H1 (cell line): Measurements from ENCODE around the gene COL6A2. TPM values are rescaled to one million over a fixed set of nuclear protein-coding genes. Genes with fewer than 3 reads are reported as not detected.

ENCODE experiments used
- CTCF ChIA-PET: fragments of 300-600 bp; sonication (Branson Sonifier 250); formaldehyde crosslinking; loops from one replicate; lab custom pipeline; 2021; ENCODE audit not compliant: partially characterized antibody; lab: Charles Lee
- POLR2A ChIA-PET: fragments of 300-600 bp; sonication (Branson Sonifier 250); formaldehyde crosslinking; loops from one replicate; lab custom pipeline; 2021; ENCODE audit warnings: inconsistent platforms; ENCODE audit not compliant: partially characterized antibody; lab: Charles Lee
- DNase-seq, 2 experiments: peaks; one replicate each; pipeline versions ENCODE4 v3.0.0 to v3.0.0-alpha.2; 2010 to 2022; ENCODE audit warnings: low spot score in 2 of 2, low read depth in 1 of 2, mixed read lengths in 1 of 2
- FAIRE-seq: peaks from 2 replicates; lab custom pipeline; 2011; peaks lifted over from hg19 to GRCh38; lab: Jason Lieb, UNC
- H2AFZ ChIP-seq: 2 replicates; pipeline ENCODE4 v1.8.1; 2012; ENCODE audit warnings: low read length, inconsistent platforms
- H2AK5ac ChIP-seq: 2 replicates; pipeline ENCODE4 v1.6.1; 2013; ENCODE audit warnings: low read depth, low read length
- H2BK120ac ChIP-seq: replicated peaks from 2 replicates; pipeline ENCODE3; 2013; ENCODE audit warnings: low read depth, low read length, inconsistent platforms
- H2BK12ac ChIP-seq: 2 replicates; pipeline ENCODE4 v1.6.1; 2013; ENCODE audit warnings: low read depth, low read length
- H2BK15ac ChIP-seq: 2 replicates; pipeline ENCODE4 v1.6.1; 2013; ENCODE audit warnings: low read length
- H2BK20ac ChIP-seq: 2 replicates; pipeline ENCODE4 v1.6.1; 2013; ENCODE audit warnings: low read length
- H2BK5ac ChIP-seq: 2 replicates; pipeline ENCODE4 v1.6.1; 2013; ENCODE audit warnings: low read depth, low read length
- H3K14ac ChIP-seq: 2 replicates; pipeline ENCODE4 v1.6.1; 2013; ENCODE audit warnings: inconsistent platforms; ENCODE audit not compliant: insufficient read length
- H3K18ac ChIP-seq: 2 replicates; pipeline ENCODE4 v1.6.1; 2013; ENCODE audit warnings: low read length; ENCODE audit errors: extremely low read depth
- H3K23ac ChIP-seq: 2 replicates; pipeline ENCODE4 v1.6.1; 2013; ENCODE audit warnings: inconsistent platforms; ENCODE audit not compliant: insufficient read length
- H3K23me2 ChIP-seq: 2 replicates; pipeline ENCODE4 v1.6.1; 2013; ENCODE audit warnings: low read depth, low read length
- H3K27ac ChIP-seq: 2 replicates; pipeline ENCODE4 v1.6.1; 2011; ENCODE audit warnings: low read depth, low read length, inconsistent platforms
- H3K27me3 ChIP-seq, 4 experiments: replicated peaks in 1 of 4; 1 replicate in 1 of 4; 2 replicates in 3 of 4; pipeline versions ENCODE4 v1.6.1 to v1.8.1; 2011 to 2013; ENCODE audit warnings: low read length in 3 of 4, mild to moderate bottlenecking in 3 of 4, inconsistent platforms in 2 of 4, mixed read lengths in 2 of 4, moderate library complexity in 1 of 4; ENCODE audit not compliant: control insufficient read depth in 3 of 4, insufficient read depth in 3 of 4; ENCODE audit errors: extremely low read depth in 1 of 4
- H3K36me3 ChIP-seq, 4 experiments: 2 replicates each; pipeline versions ENCODE4 v1.6.1 to v1.8.1; 2011 to 2013; ENCODE audit warnings: mild to moderate bottlenecking in 4 of 4, low read length in 3 of 4, moderate library complexity in 2 of 4, control low read depth in 1 of 4, inconsistent platforms in 1 of 4; ENCODE audit not compliant: insufficient read depth in 4 of 4, control insufficient read depth in 2 of 4
- H3K4ac ChIP-seq: replicated peaks from 2 replicates; pipeline ENCODE3; 2013; ENCODE audit warnings: low read length, low read depth, mixed read lengths, inconsistent platforms; ENCODE audit not compliant: insufficient read length
- H3K4me1 ChIP-seq, 4 experiments: replicated peaks in 1 of 4; 1 replicate in 1 of 4; 2 replicates in 3 of 4; pipeline versions ENCODE4 v1.6.1 to v1.8.1; 2011 to 2013; ENCODE audit warnings: low read length in 3 of 4, inconsistent platforms in 2 of 4, mixed read lengths in 1 of 4; ENCODE audit not compliant: insufficient read depth in 4 of 4, control insufficient read depth in 3 of 4
- H3K4me2 ChIP-seq, 2 experiments: 2 replicates each; pipeline versions ENCODE4 v1.6.1 to v1.8.1; 2011 to 2013; ENCODE audit warnings: low read depth in 2 of 2, low read length in 2 of 2, control low read depth in 1 of 2, inconsistent platforms in 1 of 2, mild to moderate bottlenecking in 1 of 2; ENCODE audit not compliant: insufficient read depth in 1 of 2
- H3K4me3 ChIP-seq, 4 experiments: fragments of 200-600, 300-600 bp in 1 of 4; sonication (generic), shearing (Covaris generic), sonication (Bioruptor Twin) in 1 of 4; 2 replicates each; pipeline versions ENCODE4 v1.5.1 to v1.8.1; 2011 to 2016; ENCODE audit warnings: low read length in 4 of 4, low read depth in 3 of 4, control low read depth in 2 of 4, inconsistent platforms in 2 of 4, mild to moderate bottlenecking in 2 of 4, mixed read lengths in 1 of 4, moderate library complexity in 1 of 4; ENCODE audit not compliant: insufficient read depth in 2 of 4; ENCODE audit errors: extremely low read depth in 1 of 4
- H3K56ac ChIP-seq: replicated peaks from 2 replicates; pipeline ENCODE3; 2013; ENCODE audit warnings: low read depth, mild to moderate bottlenecking, mixed read lengths, low read length, inconsistent platforms; ENCODE audit not compliant: insufficient read length
- H3K79me1 ChIP-seq: 2 replicates; pipeline ENCODE4 v1.6.1; 2013; ENCODE audit warnings: low read depth, low read length, control low read depth
- H3K79me2 ChIP-seq, 2 experiments: 2 replicates each; pipeline versions ENCODE4 v1.6.1 to v1.8.1; 2012 to 2013; ENCODE audit warnings: low read length in 2 of 2, mild to moderate bottlenecking in 2 of 2, inconsistent platforms in 1 of 2; ENCODE audit not compliant: insufficient read depth in 2 of 2, control insufficient read depth in 1 of 2
- H3K9ac ChIP-seq, 4 experiments: replicated peaks in 1 of 4; 1 replicate in 1 of 4; 2 replicates in 3 of 4; pipeline versions ENCODE4 v1.6.1 to v1.8.1; 2011 to 2013; ENCODE audit warnings: low read depth in 3 of 4, low read length in 3 of 4, control low read depth in 2 of 4, mild to moderate bottlenecking in 2 of 4, moderate library complexity in 2 of 4, inconsistent platforms in 1 of 4; ENCODE audit errors: extremely low read depth in 1 of 4
- H3K9me3 ChIP-seq, 2 experiments: 2 replicates each; pipeline versions ENCODE4 v1.6.1 to v1.8.1; 2012 to 2013; ENCODE audit warnings: mild to moderate bottlenecking in 2 of 2, moderate library complexity in 2 of 2, control low read depth in 1 of 2, inconsistent platforms in 1 of 2, low read depth in 1 of 2, low read length in 1 of 2, mixed read lengths in 1 of 2; ENCODE audit not compliant: insufficient read depth in 2 of 2
- H4K20me1 ChIP-seq, 2 experiments: replicated peaks in 1 of 2; 2 replicates each; pipeline versions ENCODE3 to v1.8.1; 2011 to 2013; ENCODE audit warnings: inconsistent platforms in 2 of 2, low read length in 2 of 2, mild to moderate bottlenecking in 1 of 2; ENCODE audit not compliant: insufficient read depth in 2 of 2, control insufficient read depth in 1 of 2
- H4K5ac ChIP-seq: 2 replicates; pipeline ENCODE4 v1.6.1; 2013; ENCODE audit warnings: low read length, low read depth, mixed read lengths, inconsistent platforms; ENCODE audit not compliant: insufficient read length
- H4K8ac ChIP-seq: 2 replicates; pipeline ENCODE4 v1.8.0; 2013; ENCODE audit warnings: mild to moderate bottlenecking, moderate library complexity, low read length, inconsistent platforms; ENCODE audit not compliant: insufficient read depth; ENCODE audit errors: extremely low read depth
- H4K91ac ChIP-seq: replicated peaks from 2 replicates; pipeline ENCODE3; 2013; ENCODE audit warnings: low read length, mixed read lengths, inconsistent platforms; ENCODE audit not compliant: insufficient read length
- CBX8 ChIP-seq: fragments of 300-800, 300-1000 bp; sonication (generic); IDR thresholded peaks from 2 replicates; pipeline ENCODE4 v1.7.1; 2016; ENCODE audit warnings: low read depth, low read length, borderline replicate concordance
- CHD2 ChIP-seq: IDR thresholded peaks from 2 replicates; pipeline ENCODE4 v1.6.1; 2012; ENCODE audit warnings: low read length, improper control_type of control experiment
- CTBP2 ChIP-seq: IDR thresholded peaks from 2 replicates; pipeline ENCODE4 v1.7.0; 2011; ENCODE audit warnings: borderline replicate concordance, mild to moderate bottlenecking, moderate library complexity, mixed read lengths, low read length; ENCODE audit not compliant: insufficient read depth, insufficient read length
- SP1 ChIP-seq: IDR thresholded peaks from 2 replicates; pipeline ENCODE4 v1.6.1; 2011; ENCODE audit warnings: low read depth, low read length
- SP4 ChIP-seq: IDR thresholded peaks from 2 replicates; pipeline ENCODE4 v1.6.1; 2012; ENCODE audit warnings: low read length, inconsistent platforms
- SUZ12 ChIP-seq: fragments of 200-600 bp; sonication (generic); IDR thresholded peaks from 2 replicates; pipeline ENCODE4 v1.6.1; 2012; ENCODE audit warnings: mild to moderate bottlenecking, inconsistent platforms, low read length, moderate library complexity, mixed read lengths
- WGBS, 2 experiments: shearing (Covaris generic) in 1 of 2; methylation state at CpG; one replicate each; pipeline versions ENCODE4 v1.1.6 to v1.1.7; 2013 to 2015; ENCODE audit warnings: low lambda C conversion rate in 2 of 2, mixed read lengths in 2 of 2, inconsistent platforms in 1 of 2, low coverage in 1 of 2, missing lambda C conversion rate in 1 of 2; ENCODE audit not compliant: insufficient replicate concordance in 2 of 2, insufficient coverage in 1 of 2, insufficient read length in 1 of 2; ENCODE audit errors: extremely low coverage in 1 of 2, missing lambda C conversion rate in 1 of 2; 5-methylcytosine and 5-hydroxymethylcytosine counted together
- polyA plus RNA-seq, 7 experiments: library from polyadenylated mRNA; depleted of rRNA in 3 of 7; stranded (reverse) in 5 of 7; unstranded in 2 of 7; fragments of >200 nt in 5 of 7; fragments of 200-250 nt in 2 of 7; gene quantifications; 1 replicate in 5 of 7; 2 replicates in 1 of 7; 4 replicates in 1 of 7; pipeline versions ENCODE4 v1.2.1 to v1.2.3, GENCODE V29; 2011 to 2013; ENCODE audit warnings: missing spikeins in 2 of 7, mixed read lengths in 2 of 7
- total RNA-seq: library from RNA; stranded (reverse); fragmentation: NEBNext Ultra II Directional; extraction: Animal tissue kit (Norgen Biotek cat#: 25700); gene quantifications from 2 replicates; pipeline ENCODE4 v1.2.1, GENCODE V29; 2021
- TF ChIP-seq, protein P1 (sequence below), 3 experiments: IDR thresholded peaks; 1 replicate in 2 of 3; 2 replicates in 1 of 3; pipeline versions ENCODE4 v1.5.1 to v1.6.1; 2011; ENCODE audit warnings: low read length in 3 of 3, mild to moderate bottlenecking in 3 of 3, inconsistent platforms in 2 of 3, low read depth in 1 of 3, moderate library complexity in 1 of 3; ENCODE audit not compliant: insufficient read depth in 1 of 3; ENCODE audit errors: control extremely low read depth in 1 of 3

Gene COL6A2
- total and polyA plus RNA-seq, 2 of the 8 experiments (the other 6 are each of a cell fraction or from before 2014, with no cell fraction given) = 60.1 to 62.7 TPM

DNA sequence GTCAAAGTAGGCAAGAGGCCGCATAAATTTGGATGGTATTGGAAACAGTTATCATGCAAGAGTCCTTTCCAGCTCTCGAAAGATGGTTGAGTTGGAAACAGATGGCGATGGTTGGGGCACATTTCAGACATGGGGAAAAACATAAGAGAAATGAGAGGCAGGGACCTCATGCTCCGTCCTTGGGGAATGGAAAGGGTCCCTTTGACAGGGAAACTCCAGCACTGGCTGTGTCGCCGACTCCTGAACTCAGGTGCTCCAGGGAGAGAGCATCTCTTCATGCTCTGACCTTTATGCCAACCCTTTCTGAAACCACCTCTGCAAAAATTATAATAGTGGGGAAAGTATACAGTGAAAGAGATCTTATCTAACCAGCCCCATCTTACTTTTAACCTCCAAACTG lies 36.8 kb upstream of the COL6A2 start:
- H2BK5ac ChIP-seq = no peak overlapping the region
- H4K20me1 ChIP-seq = no peaks in the 10 kb centered on the region
- no peak overlapping the region for H4K91ac ChIP-seq
- H2BK120ac ChIP-seq = no peak overlapping the region
- H2AK5ac ChIP-seq = no peak overlapping the region
- no peaks in the 10 kb centered on the region; a peak in 1 of 7 replicates for H3K27me3 ChIP-seq
- H4K8ac ChIP-seq = no peak overlapping the region
- H2BK15ac ChIP-seq = no peak overlapping the region
- H2BK20ac ChIP-seq = no peak overlapping the region
- no peak overlapping the region for H3K4ac ChIP-seq
- no peak overlapping the region for H2BK12ac ChIP-seq
- no peak overlapping the region for H3K27ac ChIP-seq
- DNase-seq = no peak
- H2AFZ ChIP-seq = no peak overlapping the region
- no peaks in the 10 kb centered on the region for H3K79me2 ChIP-seq
- no peaks in the 10 kb centered on the region for H3K79me1 ChIP-seq
- FAIRE-seq = no peak
- no peak overlapping the region for H3K4me3 ChIP-seq
- no peak overlapping the region for H3K18ac ChIP-seq
- no peak overlapping the region for H3K23ac ChIP-seq
- peaks cover 33 to 35% of the 10 kb centered on the region in 2 experiments for H3K9me3 ChIP-seq
- H3K9ac ChIP-seq = no peak overlapping the region
- H3K14ac ChIP-seq = no peak overlapping the region
- no peak for TF ChIP-seq CBX8
- no peak for TF ChIP-seq SUZ12
- no peak for TF ChIP-seq SP4
- TF ChIP-seq SP1 = no peak
- TF ChIP-seq, protein P1, sequence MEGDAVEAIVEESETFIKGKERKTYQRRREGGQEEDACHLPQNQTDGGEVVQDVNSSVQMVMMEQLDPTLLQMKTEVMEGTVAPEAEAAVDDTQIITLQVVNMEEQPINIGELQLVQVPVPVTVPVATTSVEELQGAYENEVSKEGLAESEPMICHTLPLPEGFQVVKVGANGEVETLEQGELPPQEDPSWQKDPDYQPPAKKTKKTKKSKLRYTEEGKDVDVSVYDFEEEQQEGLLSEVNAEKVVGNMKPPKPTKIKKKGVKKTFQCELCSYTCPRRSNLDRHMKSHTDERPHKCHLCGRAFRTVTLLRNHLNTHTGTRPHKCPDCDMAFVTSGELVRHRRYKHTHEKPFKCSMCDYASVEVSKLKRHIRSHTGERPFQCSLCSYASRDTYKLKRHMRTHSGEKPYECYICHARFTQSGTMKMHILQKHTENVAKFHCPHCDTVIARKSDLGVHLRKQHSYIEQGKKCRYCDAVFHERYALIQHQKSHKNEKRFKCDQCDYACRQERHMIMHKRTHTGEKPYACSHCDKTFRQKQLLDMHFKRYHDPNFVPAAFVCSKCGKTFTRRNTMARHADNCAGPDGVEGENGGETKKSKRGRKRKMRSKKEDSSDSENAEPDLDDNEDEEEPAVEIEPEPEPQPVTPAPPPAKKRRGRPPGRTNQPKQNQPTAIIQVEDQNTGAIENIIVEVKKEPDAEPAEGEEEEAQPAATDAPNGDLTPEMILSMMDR (IDR thresholded peaks at IDR 0.05; ENCODE audit: control extremely low read depth in 1 of 3, insufficient read depth in 1 of 3, low read depth in 1 of 3, low read length in 3 of 3) = no peak
- no peak for TF ChIP-seq CHD2
- TF ChIP-seq CTBP2 = no peak
- no peaks in the 10 kb centered on the region for H3K36me3 ChIP-seq
- H3K23me2 ChIP-seq = no peaks in the 10 kb centered on the region
- peaks cover 0 to 4% (median under 1%) of the 10 kb centered on the region in 4 experiments; a peak in 2 of 7 replicates for H3K4me1 ChIP-seq
- H3K56ac ChIP-seq = no peak overlapping the region
- CTCF ChIA-PET = no interaction called here
- no peak overlapping the region for H3K4me2 ChIP-seq
- POLR2A ChIA-PET = no interaction called here
- no peak overlapping the region for H4K5ac ChIP-seq
- 85% methylated on average over 6 of the region's 6 CpGs; no CpG with 5 or more reads in 1 of the 2 experiments for WGBS, 2 experiments
